ENCODE data around the gene IDNK.

The IDNK gene

GRCh38 chr9:83633255-83633654, 10.3 kb downstream of the IDNK start:
- no peak for DNase-seq

GRCh38 chr9:83633676-83634075, 10.7 kb downstream of the IDNK start:
- DNase-seq: no peak

GRCh38 chr9:83636813-83637212, 13.9 kb downstream of the IDNK start:
- no peak for DNase-seq

GRCh38 chr9:83637389-83637788, 14.4 kb downstream of the IDNK start:
- no peak for DNase-seq

- DNase-seq: no peak
These were observed 16.3 kb downstream of the IDNK start for GRCh38 chr9:83639266-83639665.

- no peak for DNase-seq
These were observed 19.9 kb downstream of the IDNK start for GRCh38 chr9:83642793-83643192.

- DNase-seq: no peak
These were observed 23.7 kb downstream of the IDNK start for GRCh38 chr9:83646500-83647239.

- DNase-seq: peak in 37 of 56 donors; percentile 2 to 69 (median 16)
These were observed 26.1 kb downstream of the IDNK start for GRCh38 chr9:83649080-83649479.

GRCh38 chr9:83649515-83649914, 26.6 kb downstream of the IDNK start:
- no peak for DNase-seq

- DNase-seq: no peak
These were observed 28.6 kb downstream of the IDNK start for GRCh38 chr9:83651558-83651957.

- DNase-seq: no peak
These were observed 29.5 kb downstream of the IDNK start for GRCh38 chr9:83652433-83652832.

GRCh38 chr9:83655433-83655832, 32.5 kb downstream of the IDNK start:
- no peak for DNase-seq

GRCh38 chr9:83656032-83656680, 33.2 kb downstream of the IDNK start:
- DNase-seq: no peak

GRCh38 chr9:83656952-83657351, 34.0 kb downstream of the IDNK start:
- DNase-seq: no peak

GRCh38 chr9:83662933-83663332, 40.0 kb downstream of the IDNK start:
- DNase-seq: no peak

- DNase-seq: no peak
These were observed 42.7 kb downstream of the IDNK start for GRCh38 chr9:83665580-83666200.

GRCh38 chr9:83669067-83669466, 46.1 kb downstream of the IDNK start:
- DNase-seq: no peak

GRCh38 chr9:83670381-83670780, 47.4 kb downstream of the IDNK start:
- no peak for DNase-seq

GRCh38 chr9:83671451-83671850, 48.5 kb downstream of the IDNK start:
- DNase-seq: no peak

- no peak for DNase-seq
These were observed 52.5 kb downstream of the IDNK start for GRCh38 chr9:83675466-83675865.

GRCh38 chr9:83677596-83677995, 54.7 kb downstream of the IDNK start:
- DNase-seq: no peak

GRCh38 chr9:83680233-83680632, 57.3 kb downstream of the IDNK start:
- DNase-seq: no peak

- DNase-seq: no peak
These were observed 58.5 kb downstream of the IDNK start for GRCh38 chr9:83681490-83681889.

Data from nucleus accumbens (tissue), 56 donors.